Ishikawa (cell line): Measurements from ENCODE around the gene PRR5L.

ENCODE experiments used
- CEBPB ChIP-seq: IDR thresholded peaks from 2 replicates; pipeline ENCODE4 v1.6.1; 2012
- CREB1 ChIP-seq: IDR thresholded peaks from 2 replicates; pipeline ENCODE4 v1.6.1; 2012; ENCODE audit warnings: low read depth
- EGR1 ChIP-seq: IDR thresholded peaks from 2 replicates; pipeline ENCODE4 v1.6.1; 2012
- EP300 ChIP-seq: IDR thresholded peaks from 2 replicates; pipeline ENCODE4 v1.6.1; 2012; ENCODE audit warnings: borderline replicate concordance
- FOXM1 ChIP-seq: IDR thresholded peaks from 2 replicates; pipeline ENCODE4 v1.6.1; 2012; ENCODE audit warnings: low read depth, borderline replicate concordance
- NFIC ChIP-seq: IDR thresholded peaks from 2 replicates; pipeline ENCODE4 v1.6.1; 2012
- RAD21 ChIP-seq: IDR thresholded peaks from 2 replicates; pipeline ENCODE4 v1.6.1; 2012; ENCODE audit warnings: low read depth
- TAF1 ChIP-seq: IDR thresholded peaks from 2 replicates; pipeline ENCODE4 v1.6.1; 2012; ENCODE audit warnings: low read depth, mild to moderate bottlenecking
- TCF12 ChIP-seq: IDR thresholded peaks from 2 replicates; pipeline ENCODE4 v1.6.1; 2012; ENCODE audit warnings: low read depth
- TEAD4 ChIP-seq: IDR thresholded peaks from 2 replicates; pipeline ENCODE4 v1.6.1; 2012
- YY1 ChIP-seq: IDR thresholded peaks from 2 replicates; pipeline ENCODE4 v1.6.1; 2012; ENCODE audit warnings: low read depth
- ZBTB7A ChIP-seq: IDR thresholded peaks from 2 replicates; pipeline ENCODE4 v1.6.1; 2012; ENCODE audit warnings: low read depth
- TF ChIP-seq, protein P1 (sequence below): IDR thresholded peaks from 2 replicates; pipeline ENCODE4 v1.6.1; 2012; ENCODE audit warnings: low read depth, mild to moderate bottlenecking
- TF ChIP-seq, protein P2 (sequence below): IDR thresholded peaks from 2 replicates; pipeline ENCODE4 v1.6.1; 2012
- TF ChIP-seq, protein P3 (sequence below): IDR thresholded peaks from 2 replicates; pipeline ENCODE4 v1.6.1; 2012

Gene PRR5L

DNA sequence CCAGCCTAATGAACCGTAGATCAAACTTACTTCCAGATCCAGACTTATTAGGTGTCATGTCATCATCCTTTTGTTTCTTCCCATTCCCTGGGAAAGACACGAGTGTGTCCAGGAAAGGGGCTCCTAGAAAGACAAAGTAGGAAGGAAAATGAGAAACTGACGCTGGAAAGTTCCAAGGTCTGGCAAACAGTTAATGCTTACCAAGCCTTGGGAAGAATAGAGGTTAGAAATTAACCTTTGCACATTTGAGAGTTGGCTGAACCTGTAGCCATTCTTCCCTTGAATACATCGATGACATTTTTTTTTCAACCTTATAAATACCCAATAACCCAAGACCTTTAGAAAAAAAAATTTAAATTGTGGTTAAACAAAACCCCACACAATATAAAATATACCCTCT is 136.7 kb downstream of the PRR5L start:
- TF ChIP-seq TEAD4 (no peak), TCF12 (no peak), EGR1 (no peak), ZBTB7A (no peak), TAF1 (no peak), EP300 (no peak), NFIC (no peak), RAD21 (no peak), CEBPB (no peak)
- TF ChIP-seq, protein P1, sequence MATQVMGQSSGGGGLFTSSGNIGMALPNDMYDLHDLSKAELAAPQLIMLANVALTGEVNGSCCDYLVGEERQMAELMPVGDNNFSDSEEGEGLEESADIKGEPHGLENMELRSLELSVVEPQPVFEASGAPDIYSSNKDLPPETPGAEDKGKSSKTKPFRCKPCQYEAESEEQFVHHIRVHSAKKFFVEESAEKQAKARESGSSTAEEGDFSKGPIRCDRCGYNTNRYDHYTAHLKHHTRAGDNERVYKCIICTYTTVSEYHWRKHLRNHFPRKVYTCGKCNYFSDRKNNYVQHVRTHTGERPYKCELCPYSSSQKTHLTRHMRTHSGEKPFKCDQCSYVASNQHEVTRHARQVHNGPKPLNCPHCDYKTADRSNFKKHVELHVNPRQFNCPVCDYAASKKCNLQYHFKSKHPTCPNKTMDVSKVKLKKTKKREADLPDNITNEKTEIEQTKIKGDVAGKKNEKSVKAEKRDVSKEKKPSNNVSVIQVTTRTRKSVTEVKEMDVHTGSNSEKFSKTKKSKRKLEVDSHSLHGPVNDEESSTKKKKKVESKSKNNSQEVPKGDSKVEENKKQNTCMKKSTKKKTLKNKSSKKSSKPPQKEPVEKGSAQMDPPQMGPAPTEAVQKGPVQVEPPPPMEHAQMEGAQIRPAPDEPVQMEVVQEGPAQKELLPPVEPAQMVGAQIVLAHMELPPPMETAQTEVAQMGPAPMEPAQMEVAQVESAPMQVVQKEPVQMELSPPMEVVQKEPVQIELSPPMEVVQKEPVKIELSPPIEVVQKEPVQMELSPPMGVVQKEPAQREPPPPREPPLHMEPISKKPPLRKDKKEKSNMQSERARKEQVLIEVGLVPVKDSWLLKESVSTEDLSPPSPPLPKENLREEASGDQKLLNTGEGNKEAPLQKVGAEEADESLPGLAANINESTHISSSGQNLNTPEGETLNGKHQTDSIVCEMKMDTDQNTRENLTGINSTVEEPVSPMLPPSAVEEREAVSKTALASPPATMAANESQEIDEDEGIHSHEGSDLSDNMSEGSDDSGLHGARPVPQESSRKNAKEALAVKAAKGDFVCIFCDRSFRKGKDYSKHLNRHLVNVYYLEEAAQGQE: no peak
- TF ChIP-seq, protein P2, sequence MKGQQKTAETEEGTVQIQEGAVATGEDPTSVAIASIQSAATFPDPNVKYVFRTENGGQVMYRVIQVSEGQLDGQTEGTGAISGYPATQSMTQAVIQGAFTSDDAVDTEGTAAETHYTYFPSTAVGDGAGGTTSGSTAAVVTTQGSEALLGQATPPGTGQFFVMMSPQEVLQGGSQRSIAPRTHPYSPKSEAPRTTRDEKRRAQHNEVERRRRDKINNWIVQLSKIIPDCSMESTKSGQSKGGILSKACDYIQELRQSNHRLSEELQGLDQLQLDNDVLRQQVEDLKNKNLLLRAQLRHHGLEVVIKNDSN: no peak

DNA sequence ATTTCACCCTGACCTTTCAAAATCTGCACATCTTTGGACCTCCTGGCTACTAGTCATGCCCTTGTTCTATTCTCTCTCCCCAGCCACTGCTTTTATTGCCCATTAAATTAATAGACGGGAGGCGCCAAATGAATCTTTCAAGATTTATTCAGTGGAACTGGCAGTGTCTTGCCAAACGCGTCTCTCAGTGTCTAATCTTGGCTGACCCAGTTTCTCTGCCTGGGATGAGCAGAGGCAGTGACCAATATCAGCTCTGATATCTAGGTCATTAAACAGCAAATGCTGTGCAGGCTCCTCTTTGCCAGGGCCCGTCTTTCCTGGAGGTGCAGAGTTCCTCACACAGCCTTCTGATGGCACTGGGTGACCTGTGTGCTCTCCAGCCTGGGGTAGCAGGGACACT is 140.0 kb downstream of the PRR5L start:
- no peak for TF ChIP-seq NFIC
- no peak for TF ChIP-seq TCF12
- no peak for TF ChIP-seq EGR1
- no peak for TF ChIP-seq CREB1
- TF ChIP-seq CEBPB: no peak
- TF ChIP-seq YY1: no peak
- no peak for TF ChIP-seq TEAD4
- TF ChIP-seq, protein P1: no peak
- TF ChIP-seq RAD21: no peak
- no peak for TF ChIP-seq ZBTB7A
- TF ChIP-seq, protein P2: no peak
- TF ChIP-seq TAF1: no peak
- no peak for TF ChIP-seq FOXM1
- TF ChIP-seq, protein P3, sequence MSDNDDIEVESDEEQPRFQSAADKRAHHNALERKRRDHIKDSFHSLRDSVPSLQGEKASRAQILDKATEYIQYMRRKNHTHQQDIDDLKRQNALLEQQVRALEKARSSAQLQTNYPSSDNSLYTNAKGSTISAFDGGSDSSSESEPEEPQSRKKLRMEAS: no peak

DNA sequence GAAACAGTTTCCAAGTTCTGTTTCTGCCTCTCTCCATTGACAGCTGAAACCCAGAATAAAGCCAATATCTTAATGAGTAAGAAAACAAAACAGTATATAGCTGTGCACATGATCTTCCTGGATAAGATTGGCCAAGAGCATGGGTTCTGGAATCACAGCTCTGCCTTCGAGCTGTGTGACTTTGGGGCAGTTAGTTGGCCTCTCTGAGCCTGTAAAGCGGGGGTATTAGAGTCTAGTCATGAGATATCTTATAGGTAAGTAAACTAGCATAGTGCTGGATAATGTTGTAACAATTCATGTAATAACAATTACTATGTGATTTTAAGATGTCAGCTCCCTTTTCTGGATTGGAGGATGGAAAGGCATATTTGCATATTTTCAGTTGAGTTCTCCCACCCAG is 140.5 kb downstream of the PRR5L start:
- TF ChIP-seq, protein P3: no peak
- TF ChIP-seq CREB1: no peak
- TF ChIP-seq FOXM1: no peak
- TF ChIP-seq RAD21: no peak
- no peak for TF ChIP-seq ZBTB7A
- no peak for TF ChIP-seq TCF12
- no peak for TF ChIP-seq EGR1
- TF ChIP-seq, protein P2: no peak
- TF ChIP-seq, protein P1: no peak
- no peak for TF ChIP-seq TEAD4
- no peak for TF ChIP-seq YY1

DNA sequence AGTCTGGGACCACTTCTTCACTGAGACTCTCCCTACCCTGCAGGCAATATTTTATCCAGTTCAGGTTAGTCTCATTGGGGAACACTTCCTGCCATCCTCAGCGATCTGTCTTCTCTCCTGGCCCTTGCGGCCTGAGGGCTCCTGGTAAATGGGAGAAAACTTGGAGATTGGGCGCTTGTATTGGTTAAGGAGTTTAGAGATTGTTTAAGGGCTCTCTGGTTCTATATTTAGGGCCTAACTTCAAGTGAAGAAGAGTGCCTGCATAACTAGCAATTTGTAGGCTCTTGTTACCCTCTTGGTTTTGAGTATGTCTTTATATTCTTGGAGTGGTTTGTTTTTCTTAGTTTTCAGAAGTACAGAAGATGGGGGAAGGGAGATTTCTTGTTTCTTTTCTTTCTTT is 141.3 kb downstream of the PRR5L start:
- no peak for TF ChIP-seq TCF12
- TF ChIP-seq, protein P2: no peak
- TF ChIP-seq NFIC: no peak
- no peak for TF ChIP-seq EP300
- TF ChIP-seq, protein P1: no peak
- no peak for TF ChIP-seq EGR1
- TF ChIP-seq, protein P3: no peak
- no peak for TF ChIP-seq ZBTB7A
- no peak for TF ChIP-seq RAD21
- no peak for TF ChIP-seq TAF1
- TF ChIP-seq YY1: no peak
- TF ChIP-seq TEAD4: no peak
- TF ChIP-seq CEBPB: no peak
- no peak for TF ChIP-seq CREB1
- no peak for TF ChIP-seq FOXM1
